ENCODE results near the gene GGTLC1. TPM values are rescaled to one million over a fixed set of nuclear protein-coding genes. Genes with fewer than 3 reads are reported as not detected.

Gene GGTLC1
- total RNA-seq, 1 experiment from 2014 or later: not detected

DNA sequence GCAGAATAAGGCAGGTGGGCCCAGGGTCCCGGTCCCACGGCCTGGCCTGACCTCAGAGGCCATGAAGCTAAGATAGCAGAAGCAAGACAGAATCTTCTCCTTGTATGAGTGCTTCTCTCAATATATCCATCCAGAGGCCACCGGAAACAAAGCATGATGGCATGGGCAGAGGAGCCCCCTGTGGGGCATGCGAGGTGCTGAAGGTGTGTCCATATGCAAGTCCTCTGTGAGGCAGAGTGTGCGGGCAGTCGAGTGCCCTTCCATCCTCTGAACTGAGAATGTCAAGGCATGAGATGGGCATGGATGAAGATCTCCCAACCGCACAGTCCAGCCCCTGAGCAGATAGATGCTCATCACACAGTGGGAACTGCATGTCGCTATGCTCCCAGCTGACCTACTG lies 9.8 kb upstream of the GGTLC1 start:
- Histone ChIP-seq H2AFZ (ENCODE audit: low read length) (no peak overlapping the region), H3K79me2 (ENCODE audit: insufficient read depth, low read length) (no peaks in the 10 kb centered on the region), H3K4me2 (ENCODE audit: insufficient read depth, insufficient read length, low read length) (no peak overlapping the region), H3K4ac (ENCODE audit: low read depth, low read length) (no peak overlapping the region), H3K9ac (ENCODE audit: extremely low read depth, insufficient read length, low read length) (no peak overlapping the region), H3K27ac (ENCODE audit: insufficient read length, low read depth, low read length) (no peak overlapping the region), H3K56ac (ENCODE audit: insufficient read length, low read depth, low read length) (no peak overlapping the region), H3K23me2 (ENCODE audit: insufficient read length, low read depth, low read length, poor library complexity, severe bottlenecking) (no peaks in the 10 kb centered on the region), H3K14ac (ENCODE audit: insufficient read depth, low read length) (no peak overlapping the region), H3K27me3 (ENCODE audit: insufficient read depth, low read length) (no peaks in the 10 kb centered on the region), H3K9me3 (ENCODE audit: control insufficient read depth, low read depth, low read length) (no peaks in the 10 kb centered on the region), H3K79me1 (ENCODE audit: insufficient read depth, low read depth, low read length, poor library complexity, severe bottlenecking) (no peaks in the 10 kb centered on the region), H3K4me1 (ENCODE audit: insufficient read depth, low read length) (no peaks in the 10 kb centered on the region; the same call in 1 of the 2 replicates), H2BK12ac (ENCODE audit: insufficient read length, low read depth, low read length) (no peak overlapping the region), H3K18ac (ENCODE audit: insufficient read length, low read depth, low read length) (no peak overlapping the region), H2BK120ac (ENCODE audit: low read depth, low read length, poor library complexity, severe bottlenecking) (no peak overlapping the region), H4K91ac (ENCODE audit: insufficient read length, low read depth, low read length) (no peak overlapping the region), H3T11ph (ENCODE audit: low read length) (no peak overlapping the region), H2BK20ac (ENCODE audit: low read depth, low read length, poor library complexity, severe bottlenecking) (no peak overlapping the region), H2BK5ac (ENCODE audit: insufficient read length, low read length) (no peak overlapping the region), H4K8ac (replicated peaks; ENCODE audit: insufficient read length, low read depth, low read length) (no peak overlapping the region), H3K23ac (ENCODE audit: insufficient read length, low read depth, low read length) (no peak overlapping the region), H2BK15ac (ENCODE audit: low read depth, low read length) (no peak overlapping the region), H4K20me1 (ENCODE audit: control insufficient read depth, insufficient read depth, insufficient read length) (no peaks in the 10 kb centered on the region), H4K5ac (ENCODE audit: insufficient read length, low read depth, low read length) (no peak overlapping the region), H2AK5ac (ENCODE audit: insufficient read length, low read length) (no peak overlapping the region)
- H3K27ac Mint-ChIP-seq: no peak overlapping the region
- H3K27me3 Mint-ChIP-seq (ENCODE audit: low read depth): no peaks in the 10 kb centered on the region; the same call in 1 of the 2 replicates
- H3K9me3 Mint-ChIP-seq: no peaks in the 10 kb centered on the region; a peak in 2 of 5 replicates
- TF ChIP-seq, protein P1, sequence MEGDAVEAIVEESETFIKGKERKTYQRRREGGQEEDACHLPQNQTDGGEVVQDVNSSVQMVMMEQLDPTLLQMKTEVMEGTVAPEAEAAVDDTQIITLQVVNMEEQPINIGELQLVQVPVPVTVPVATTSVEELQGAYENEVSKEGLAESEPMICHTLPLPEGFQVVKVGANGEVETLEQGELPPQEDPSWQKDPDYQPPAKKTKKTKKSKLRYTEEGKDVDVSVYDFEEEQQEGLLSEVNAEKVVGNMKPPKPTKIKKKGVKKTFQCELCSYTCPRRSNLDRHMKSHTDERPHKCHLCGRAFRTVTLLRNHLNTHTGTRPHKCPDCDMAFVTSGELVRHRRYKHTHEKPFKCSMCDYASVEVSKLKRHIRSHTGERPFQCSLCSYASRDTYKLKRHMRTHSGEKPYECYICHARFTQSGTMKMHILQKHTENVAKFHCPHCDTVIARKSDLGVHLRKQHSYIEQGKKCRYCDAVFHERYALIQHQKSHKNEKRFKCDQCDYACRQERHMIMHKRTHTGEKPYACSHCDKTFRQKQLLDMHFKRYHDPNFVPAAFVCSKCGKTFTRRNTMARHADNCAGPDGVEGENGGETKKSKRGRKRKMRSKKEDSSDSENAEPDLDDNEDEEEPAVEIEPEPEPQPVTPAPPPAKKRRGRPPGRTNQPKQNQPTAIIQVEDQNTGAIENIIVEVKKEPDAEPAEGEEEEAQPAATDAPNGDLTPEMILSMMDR (conservative IDR thresholded peaks at IDR 0.05): no peak
- H3K4me1 Mint-ChIP-seq: peaks cover 5 to 10% of the 10 kb centered on the region in 2 experiments
- H3K4me3 Mint-ChIP-seq: no peak overlapping the region
- H3K36me3 Mint-ChIP-seq (ENCODE audit: insufficient read depth in 1 of 3, low read depth in 3 of 3): no peaks in the 10 kb centered on the region; a peak in 1 of 7 replicates
- DNase-seq: no peak
- WGBS (ENCODE audit: extremely low coverage, insufficient read length, low lambda C conversion rate): no CpG with 5 or more reads among the region's 8 CpGs
